SW480 (cell line): ENCODE data around the gene MIA.
"Not testable (repeated sequence)": the region's sequence is repeated elsewhere in the genome, so short reads cannot be mapped to it uniquely, and the experiment has no call there.

Source experiments
- DNase-seq: peaks from one replicate; pipeline ENCODE4 v3.0.0-alpha.2; 2016; ENCODE audit warnings: low spot score

MIA gene

DNA sequence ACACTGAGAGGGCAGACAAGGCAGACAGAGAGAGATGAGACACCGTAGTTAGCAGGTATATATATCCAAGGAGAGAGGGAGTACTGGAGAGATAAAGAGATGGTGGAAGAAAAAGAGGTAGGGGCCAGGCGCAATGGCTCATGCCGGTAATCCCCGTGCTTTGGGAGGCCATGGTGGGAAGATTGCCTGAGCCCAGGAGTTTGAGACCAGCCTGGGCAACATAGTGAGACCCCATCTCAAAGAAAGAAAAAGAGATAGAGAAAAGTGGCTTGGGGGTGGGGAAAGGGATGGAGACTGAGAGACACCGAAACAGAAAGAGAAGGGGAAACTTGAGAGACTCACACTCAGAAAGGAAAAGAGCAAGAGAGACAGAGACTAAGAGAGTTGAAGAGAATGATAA lies 5.3 kb downstream of the MIA start:
- no peak for DNase-seq

DNA sequence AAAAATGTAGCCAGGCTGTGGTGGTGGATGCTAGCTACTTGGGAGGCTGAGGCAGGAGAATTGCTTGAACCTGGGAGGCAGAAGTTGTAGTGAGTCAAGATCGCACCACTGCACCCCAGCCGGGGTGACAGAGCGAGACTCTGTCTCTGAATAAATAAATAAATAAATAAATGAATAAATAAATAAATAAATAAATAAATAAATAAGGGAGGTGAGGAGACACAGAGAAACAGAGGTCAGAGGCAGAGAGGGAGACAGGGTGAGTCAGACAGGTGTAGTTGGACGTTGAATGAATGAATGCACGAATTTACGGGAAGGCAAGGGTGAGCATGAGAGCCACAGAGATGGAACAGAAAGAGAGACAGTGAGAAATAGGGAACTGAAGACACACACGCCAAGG lies 5.8 kb downstream of the MIA start:
- DNase-seq = no peak

DNA sequence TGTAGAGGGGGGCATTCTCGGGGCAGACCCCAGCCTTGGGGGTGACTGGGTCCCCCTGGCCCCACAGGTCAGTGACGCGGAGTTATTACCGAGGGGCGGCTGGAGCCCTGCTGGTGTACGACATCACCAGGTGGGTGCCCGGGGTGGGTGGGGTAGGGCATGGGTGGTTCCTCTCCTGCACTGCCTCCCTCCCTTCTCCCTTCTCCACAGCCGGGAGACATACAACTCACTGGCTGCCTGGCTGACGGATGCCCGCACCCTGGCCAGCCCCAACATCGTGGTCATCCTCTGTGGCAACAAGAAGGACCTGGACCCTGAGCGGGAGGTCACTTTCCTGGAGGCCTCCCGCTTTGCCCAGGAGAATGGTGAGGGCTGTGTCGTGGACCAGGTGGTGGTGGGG lies 8.4 kb downstream of the MIA start:
- DNase-seq = no peak

DNA sequence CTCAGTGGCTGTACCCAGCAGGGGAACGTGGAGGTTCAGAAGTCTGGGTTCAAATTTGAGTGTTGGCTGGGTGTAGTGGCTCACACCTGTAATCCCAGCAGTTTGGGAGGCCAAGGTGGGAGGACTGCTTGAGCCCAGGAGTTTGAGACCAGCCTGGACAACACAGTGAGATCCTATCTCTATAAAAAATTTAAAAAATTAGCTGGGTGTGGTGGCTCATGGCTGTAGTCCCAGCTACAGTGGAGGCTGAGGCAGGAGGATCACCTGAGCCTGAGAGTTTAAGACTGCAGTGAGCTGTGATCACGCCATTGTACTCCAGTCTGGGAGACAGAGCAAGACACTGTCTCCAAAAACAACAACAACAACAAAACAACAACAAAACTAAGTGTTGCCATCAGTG lies 8.8 kb downstream of the MIA start:
- not testable (repeated sequence) for DNase-seq

DNA sequence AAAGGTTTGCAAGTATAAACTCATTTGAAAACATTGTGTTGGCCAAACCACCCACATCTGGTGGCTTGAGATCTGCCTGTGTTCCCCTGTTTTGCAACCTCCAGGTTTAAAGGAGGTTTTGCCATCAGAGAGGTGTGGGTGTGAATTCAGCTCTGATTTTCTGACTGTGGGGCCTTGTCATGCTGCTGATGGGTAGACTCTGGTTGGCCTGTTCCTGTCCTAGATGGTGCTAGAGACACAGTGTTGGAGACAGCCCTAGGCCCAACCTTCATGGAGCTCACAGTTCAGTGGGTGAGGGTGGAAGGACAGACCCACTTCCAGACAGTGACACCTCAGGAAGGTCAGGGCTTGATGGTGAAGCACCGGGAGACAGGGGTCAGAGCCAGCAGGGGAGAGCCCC lies 10.2 kb downstream of the MIA start:
- DNase-seq = no peak

DNA sequence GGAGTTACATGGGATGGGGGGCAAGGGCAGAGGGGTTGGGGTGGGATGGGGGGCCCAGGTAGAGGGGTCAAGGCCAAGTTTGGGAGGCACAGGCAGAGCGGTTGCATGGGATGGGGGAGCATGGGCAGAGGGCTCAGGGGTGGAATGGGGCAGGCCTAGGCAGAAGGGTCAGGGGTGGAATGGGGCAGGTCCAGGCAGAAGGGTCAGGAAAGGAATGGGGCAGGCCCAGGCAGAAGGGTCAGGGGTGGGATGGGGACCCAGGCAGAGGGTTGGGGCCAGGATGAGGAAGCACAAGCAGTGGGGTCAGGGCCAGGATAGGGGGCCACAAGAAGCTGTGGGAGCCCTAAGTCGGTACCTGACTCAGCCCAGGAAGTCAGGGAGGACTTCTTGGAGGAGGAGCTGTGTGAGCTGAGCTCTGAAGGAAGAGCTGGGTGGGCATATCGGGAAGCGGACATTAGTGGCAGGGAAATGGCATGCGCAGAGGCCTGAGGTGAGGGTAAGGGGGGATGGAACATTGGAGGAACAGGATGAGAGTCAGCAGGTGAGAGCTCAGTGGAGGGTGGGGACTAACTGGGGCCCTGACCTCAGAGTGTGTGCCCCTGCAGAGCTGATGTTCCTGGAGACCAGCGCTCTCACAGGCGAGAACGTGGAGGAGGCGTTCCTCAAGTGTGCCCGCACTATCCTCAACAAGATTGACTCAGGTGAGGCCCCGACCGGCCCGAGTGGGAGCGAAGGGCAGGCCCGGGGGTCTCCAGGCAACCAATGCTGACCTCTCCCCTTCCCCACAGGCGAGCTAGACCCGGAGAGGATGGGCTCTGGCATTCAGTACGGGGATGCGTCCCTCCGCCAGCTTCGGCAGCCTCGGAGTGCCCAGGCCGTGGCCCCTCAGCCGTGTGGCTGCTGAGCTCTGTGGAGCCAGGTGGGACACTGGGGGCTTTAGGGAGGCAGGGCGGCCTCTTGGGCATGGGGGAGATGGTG lies 11.0 kb downstream of the MIA start:
- DNase-seq = no peak

DNA sequence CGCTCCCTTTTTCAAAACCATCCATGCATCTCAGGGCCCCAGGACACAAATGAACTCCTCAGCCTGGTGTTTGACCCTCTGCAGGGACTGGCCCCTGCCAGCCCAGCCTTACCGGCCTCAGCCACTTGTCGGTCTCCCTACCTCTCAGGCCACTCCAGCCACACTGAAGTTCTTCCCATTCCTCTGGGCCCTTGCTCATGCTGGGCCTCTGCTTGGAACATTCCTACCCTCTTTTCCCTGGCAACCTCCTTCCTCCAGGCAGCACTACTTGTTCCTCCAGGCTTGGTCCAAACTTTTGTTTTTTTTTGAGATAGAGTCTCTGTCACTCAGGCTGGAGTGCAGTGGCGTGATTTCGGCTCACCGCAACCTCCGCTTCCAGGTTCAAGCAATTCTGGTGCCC lies 16.0 kb downstream of the MIA start:
- no peak for DNase-seq

DNA sequence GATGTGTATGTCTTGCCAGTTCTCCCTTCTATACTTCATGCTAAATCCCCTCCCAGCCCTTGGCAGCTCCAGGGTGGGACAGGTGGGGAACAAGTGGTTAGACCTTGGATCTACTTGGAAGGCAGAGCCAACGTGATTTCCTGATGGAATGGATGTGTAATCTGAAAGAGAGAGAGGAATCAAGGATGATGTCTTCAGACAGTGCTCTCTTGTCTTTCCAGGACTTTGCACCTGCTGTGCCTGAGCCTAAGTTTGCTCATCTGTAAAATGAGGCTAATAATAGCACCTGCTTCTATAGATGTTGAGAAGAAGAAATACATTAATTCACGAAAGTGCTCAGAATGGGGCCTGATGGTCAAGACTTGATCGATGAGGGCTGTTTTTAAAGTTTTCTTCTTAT lies 16.7 kb downstream of the MIA start:
- no peak for DNase-seq

DNA sequence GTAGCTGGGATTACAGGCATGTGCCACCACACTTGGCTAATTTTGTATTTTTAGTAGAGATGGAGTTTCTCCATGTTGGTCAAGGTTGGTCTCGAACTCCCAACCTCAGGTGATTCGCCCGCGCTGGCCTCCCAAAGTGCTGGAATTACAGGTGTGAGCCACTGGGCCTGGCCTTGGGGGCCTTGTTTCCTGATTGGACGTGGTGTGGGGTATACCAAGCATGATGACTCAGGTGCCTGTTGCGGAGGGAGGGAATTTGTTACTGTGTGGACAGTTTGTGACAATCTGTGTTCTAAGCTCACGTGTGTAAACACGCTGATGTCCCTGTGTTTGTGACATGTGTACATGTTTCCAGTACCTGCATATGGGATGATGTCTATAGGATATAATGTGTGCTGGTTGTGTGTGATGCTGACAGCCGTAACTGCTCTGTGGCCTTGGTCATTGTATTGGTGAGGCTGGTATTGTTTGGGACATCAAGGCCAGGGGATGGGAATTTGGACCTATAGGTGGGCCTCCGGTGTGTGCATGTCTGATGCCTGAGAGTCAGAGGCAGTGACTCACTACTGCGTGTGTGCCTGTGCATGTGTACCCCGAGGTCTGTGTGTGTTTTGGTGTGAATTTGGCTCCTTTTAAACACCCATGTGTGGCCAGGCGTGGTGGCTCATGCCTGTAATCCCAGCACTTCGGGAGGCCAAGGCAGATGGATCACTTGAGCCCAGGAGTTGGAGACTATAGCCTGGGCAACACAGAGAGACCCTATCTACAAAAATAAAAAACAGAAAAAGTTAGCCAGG lies 22.0 kb downstream of the MIA start:
- DNase-seq = no peak

DNA sequence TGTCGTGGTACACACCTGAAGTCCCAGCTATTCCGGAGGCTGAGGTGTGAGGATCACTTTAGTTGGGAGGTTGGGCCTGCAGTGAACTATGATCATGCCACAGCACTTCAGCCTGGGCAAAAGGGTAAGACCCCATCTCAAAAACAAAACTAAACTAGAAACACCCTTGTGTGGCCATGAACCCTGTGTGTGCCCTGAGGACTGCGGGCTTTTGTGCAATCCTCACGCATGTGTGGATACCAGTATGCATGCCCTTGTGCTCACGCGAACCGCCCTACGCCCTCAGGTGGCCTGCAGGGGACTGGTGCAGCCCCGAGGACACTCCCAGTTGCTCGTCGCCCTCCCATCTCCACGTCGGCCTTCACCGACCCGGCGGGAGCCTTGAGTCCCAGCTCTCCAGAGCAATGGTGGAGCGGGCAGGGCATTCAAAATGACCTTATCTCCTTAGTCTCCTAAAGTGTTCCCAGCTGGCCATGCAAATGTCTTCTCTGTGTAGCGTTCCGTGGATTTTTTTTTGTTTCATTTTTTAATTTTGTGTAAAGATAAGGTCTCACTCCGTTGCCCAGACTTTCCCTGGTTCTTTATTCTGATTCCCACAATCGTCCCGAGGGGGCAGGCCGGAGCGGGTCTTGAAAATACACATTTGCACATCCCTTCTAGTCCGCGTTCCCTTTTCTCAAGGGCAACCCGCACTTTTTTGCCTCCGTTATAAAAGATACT lies 22.8 kb downstream of the MIA start:
- peak; percentile 94 for DNase-seq

DNA sequence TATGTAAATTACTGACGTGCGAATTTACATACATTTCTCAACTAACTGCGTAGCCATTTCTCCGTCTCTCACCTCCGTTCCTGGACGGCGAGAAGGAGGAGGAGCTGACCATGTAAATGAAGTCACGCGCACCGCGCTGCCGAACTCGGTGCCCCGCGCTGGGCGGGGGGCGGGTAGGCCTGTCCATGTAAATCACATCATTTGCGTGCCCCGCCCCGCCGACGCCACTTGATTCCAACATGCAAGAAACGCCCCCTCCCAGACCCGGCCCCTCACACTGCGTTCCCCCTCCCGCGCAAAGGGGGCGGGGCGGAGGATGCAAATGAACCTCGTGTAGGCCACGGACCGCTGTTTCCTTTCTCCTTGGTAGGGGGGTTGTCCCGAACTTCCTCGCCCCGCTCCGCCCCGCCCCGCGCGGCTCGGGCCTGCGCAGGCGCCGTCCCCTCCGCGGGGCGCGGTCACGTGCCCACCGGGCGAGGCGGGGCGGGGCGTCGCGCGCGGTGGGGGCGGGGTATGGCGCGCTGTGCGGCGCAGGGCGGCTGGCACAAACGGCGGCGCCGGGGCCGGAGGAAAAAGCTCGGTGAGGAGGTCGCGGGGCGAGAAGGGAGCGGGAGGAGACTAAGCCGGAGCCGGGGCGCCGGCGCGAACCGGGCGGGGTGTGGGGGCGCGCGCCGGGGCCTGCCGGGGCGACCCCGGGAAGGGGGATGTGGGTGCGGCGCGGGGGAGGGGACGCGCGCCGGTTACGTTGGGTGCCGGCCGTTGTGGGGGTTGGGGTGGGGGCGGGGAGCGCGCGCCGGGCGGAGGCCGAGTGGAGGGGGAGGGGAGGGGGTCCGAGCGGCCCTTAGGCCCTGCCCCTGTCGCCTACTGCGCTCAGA lies 23.6 kb downstream of the MIA start, which contains the start of gene EGLN2:
Gene EGLN2 (plus strand): TSS at position 509 of the 875 bp plus-strand sequence. CDS start 1,382 bp downstream, outside the sequence.
- DNase-seq = peak; percentile 100

DNA sequence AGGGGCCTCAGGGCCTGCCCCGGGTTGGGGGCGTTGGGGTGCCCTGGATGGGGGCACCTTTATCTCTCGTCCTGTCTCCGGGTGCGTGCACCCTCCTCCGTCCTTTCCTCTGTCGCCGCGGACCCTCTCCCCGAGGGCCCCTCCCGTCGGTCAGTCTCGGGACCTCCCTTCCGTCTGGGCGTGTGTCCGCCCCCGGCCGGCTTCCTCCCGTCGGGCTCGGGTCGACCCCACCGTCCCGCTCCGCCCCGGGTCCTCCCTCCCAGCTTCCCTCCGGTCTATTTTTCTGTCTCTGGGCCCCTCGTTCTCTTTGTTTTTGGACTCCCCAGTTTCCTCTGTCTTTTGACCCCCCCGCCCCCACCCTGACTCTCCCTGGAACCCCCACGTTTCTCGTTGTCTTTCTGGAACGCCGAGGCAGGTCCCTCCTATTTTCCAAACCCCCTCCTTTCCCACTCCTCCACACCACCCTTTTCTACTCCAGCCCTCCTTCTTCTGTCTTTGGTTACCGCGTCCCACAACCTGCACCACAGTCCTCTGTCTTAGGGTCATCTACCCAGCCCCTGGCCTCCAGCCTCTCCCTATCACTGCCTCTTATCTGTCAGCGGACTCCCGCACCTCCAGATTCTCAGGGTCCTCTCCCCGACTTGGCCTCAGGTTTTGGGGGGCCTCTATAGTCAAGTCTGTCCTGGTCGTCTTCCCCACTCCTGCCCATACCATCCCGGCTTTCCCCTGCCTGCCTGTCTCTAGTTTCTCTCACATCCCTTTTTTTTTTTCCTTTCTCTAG lies 24.4 kb downstream of the MIA start:
- DNase-seq = no peak

DNA sequence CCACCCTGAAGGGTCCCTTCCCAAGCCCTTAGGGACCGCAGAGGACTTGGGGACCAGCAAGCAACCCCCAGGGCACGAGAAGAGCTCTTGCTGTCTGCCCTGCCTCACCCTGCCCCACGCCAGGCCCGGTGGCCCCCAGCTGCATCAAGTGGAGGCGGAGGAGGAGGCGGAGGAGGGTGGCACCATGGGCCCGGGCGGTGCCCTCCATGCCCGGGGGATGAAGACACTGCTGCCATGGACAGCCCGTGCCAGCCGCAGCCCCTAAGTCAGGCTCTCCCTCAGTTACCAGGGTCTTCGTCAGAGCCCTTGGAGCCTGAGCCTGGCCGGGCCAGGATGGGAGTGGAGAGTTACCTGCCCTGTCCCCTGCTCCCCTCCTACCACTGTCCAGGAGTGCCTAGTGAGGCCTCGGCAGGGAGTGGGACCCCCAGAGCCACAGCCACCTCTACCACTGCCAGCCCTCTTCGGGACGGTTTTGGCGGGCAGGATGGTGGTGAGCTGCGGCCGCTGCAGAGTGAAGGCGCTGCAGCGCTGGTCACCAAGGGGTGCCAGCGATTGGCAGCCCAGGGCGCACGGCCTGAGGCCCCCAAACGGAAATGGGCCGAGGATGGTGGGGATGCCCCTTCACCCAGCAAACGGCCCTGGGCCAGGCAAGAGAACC lies 25.1 kb downstream of the MIA start:
- no peak for DNase-seq

DNA sequence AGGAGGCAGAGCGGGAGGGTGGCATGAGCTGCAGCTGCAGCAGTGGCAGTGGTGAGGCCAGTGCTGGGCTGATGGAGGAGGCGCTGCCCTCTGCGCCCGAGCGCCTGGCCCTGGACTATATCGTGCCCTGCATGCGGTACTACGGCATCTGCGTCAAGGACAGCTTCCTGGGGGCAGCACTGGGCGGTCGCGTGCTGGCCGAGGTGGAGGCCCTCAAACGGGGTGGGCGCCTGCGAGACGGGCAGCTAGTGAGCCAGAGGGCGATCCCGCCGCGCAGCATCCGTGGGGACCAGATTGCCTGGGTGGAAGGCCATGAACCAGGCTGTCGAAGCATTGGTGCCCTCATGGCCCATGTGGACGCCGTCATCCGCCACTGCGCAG lies 25.7 kb downstream of the MIA start:
- DNase-seq = no peak

DNA sequence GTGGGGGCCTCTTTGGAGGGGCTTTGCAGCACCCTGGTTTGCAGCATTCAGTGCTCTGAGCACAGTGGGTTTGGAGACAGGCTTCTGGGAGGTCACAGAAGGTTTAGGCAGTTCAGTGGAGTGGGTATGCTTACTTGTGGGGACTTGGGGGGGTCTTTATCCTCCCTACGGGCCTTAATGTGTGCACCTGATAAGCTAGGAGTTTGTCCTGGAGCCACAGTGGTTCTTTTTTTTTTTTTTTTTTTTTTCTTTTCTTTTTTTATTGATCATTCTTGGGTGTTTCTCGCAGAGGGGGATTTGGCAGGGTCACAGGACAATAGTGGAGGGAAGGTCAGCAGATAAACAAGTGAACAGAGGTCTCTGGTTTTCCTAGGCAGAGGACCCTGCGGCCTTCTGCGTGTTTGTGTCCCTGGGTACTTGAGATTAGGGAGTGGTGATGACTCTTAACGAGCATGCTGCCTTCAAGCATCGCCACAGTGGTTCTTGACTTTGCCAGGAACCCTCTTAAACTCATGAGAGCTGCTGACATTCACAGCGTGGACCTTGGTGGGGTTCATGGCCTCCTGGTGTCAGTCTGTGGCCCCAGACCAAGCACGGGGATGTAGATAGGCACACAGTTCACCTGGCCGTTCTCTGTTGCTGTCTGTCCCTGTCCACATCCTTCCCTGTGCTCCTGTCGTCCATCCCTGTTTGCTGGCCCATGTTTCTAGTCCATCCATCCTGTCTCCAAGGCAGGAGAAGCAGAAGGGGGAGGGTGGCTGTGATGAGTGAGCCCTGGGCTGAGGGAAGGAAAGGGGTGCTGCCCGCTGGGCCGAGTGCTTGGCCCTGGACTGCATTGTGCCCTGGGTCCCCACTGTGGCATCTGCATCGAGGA lies 26.3 kb downstream of the MIA start:
- no peak for DNase-seq

DNA sequence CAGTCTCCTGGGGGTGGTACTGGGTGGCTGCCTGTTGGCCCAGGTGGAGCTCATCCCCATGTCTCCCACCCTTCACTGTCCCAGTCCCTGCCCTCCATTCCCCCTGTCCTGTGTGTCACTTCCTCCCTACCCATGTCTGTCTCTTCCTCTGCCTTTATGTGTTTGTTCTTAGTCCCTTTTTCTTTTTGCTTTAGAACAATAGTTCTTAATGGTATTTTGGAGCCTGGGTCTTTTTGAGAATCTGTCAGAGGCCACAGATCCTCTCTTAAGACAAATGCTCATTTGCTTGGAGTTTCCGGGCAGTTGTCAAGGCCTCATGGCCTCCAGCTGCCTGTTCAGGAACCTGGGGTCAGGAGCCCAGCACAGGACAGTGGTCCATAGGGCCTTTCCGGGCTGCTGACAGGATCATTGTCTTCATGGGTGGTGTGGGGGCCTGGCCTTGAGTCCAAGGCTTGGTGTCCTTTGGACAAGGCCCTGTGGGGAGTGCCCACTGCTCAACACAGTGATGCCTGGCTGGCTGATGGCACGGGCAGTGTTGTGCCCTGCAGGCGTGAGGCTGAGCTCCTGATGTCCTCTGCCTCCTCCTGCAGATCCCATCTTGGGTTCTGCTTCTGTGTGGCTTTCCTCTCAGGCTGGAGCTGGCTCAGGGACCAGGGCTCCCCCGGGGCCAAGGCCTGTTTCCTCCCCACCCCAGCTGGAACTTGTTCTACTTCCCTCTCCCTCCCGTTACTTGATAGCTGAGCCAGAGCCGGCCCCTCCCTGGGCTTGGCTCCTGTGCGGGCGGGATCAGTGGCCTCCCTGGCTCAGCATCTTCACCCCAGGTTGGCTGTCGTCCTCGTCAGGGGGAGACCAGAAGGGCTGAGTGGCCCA lies 27.2 kb downstream of the MIA start:
- no peak for DNase-seq

DNA sequence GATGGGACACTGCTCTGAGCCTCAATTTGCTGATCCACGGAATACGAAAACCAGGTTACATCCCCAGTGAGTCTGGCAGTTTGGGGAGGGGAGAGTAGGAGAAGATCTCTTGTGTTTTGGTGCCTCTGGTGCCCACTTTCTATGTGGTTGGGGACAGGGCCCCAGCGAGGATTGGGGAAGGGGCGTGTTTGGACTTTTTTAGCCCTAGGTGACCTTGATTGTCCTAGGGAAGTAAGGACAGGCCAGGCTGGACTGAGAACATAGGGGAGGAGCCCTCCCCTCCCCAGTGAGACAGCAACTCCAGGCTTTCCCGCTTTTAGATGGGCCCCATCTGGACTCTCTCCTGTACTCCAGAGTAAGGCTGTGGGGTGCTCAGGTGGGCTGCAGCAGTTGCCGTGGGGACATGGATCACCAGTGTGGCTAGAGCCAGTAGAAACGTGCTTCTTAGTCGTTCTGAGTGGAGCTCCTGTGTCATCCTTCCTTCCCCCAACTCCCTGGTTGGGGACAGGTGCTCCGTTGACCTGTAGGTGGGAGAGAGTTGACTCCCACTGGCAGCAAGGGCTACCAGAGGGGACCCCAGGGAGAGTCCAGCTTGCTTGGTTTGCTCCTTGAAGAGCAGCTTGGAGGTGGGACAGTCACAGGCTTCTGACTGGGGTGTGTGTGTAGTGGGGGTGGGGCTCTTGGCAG lies 28.0 kb downstream of the MIA start:
- DNase-seq = no peak
